Amniotic epithelial cell (primary cell): ENCODE measurements around the gene SEC62.

Experiments
- DNase-seq: peaks from one replicate; pipeline ENCODE4 v3.0.0-alpha.2; 2010; ENCODE audit warnings: low read depth

Gene SEC62

DNA sequence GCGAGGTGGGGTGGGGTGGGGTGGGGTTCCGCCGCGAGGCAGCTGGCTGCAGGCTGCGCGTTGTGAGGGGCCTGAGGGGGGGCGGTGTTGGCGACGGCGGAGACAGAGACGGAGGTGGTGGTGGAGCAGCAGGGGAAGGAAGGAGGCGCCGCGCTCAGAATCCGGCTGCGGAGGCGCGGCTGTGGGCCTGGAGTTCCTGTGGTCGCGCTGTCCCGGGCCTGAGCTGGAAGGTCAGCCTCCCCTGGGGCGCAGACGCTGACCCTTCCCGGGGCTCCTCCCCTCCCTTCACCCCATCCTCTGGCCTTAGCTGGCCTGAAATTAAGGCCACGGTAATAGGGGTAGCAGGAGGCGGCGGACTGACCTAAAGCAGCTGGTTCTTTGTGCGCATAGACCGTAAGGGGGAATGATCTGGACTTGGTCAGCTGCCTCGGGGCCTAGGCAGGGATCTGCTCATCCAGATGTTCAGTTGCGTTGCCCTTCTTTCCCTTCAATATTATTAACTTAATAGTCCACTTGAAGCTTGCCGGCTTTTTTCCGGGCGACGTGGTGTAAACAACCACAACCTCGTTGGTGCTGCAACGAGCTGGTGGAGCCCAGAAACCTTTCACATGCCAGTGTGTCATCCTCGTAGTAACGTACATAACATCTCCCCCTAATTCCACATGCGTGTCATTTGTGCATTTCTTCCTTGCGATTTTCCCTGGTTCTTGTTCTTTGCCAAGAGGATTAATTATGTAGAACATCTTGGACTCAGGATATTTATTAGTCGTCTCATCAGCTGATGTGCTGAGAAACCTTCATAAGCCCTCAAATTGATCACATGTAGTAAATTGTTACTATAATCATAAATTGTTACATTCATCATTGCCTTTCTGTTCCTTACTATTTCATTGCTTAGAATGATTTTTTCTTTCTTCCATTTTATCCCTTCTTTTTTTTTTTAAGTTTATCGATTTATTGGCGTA is 626 bp downstream of the SEC62 start:
- DNase-seq, result peak; percentile 75

DNA sequence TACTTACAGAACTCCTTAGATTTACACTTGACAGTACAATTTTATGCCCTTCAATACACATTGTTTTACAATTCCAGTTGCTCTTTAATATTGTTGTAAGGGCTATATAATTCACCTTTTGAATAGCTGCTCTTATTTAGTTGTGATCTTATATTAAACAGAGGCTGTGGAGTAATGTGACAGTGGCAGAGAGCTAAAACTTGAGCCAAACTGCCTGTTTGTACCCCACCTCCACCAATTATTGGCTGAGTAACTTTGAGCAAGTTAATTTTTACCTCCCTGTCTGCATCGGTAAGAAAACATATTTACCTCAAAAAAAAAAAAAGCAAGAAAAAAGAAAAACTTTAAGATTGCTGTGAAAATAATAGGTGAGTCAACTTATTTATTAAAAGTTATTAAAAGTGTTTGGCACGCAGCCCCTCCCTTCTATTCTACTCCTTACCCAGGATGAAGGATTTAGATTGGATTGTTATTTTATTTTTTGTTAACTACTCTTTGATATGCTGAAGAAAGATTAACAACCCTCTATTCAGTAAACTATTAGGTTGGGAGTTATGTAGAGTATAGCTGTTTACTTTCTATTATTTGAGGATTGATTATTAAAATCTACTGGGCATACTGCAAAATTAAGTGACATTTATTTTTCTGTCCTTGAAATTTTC is 1.7 kb downstream of the SEC62 start:
- no peak for DNase-seq

DNA sequence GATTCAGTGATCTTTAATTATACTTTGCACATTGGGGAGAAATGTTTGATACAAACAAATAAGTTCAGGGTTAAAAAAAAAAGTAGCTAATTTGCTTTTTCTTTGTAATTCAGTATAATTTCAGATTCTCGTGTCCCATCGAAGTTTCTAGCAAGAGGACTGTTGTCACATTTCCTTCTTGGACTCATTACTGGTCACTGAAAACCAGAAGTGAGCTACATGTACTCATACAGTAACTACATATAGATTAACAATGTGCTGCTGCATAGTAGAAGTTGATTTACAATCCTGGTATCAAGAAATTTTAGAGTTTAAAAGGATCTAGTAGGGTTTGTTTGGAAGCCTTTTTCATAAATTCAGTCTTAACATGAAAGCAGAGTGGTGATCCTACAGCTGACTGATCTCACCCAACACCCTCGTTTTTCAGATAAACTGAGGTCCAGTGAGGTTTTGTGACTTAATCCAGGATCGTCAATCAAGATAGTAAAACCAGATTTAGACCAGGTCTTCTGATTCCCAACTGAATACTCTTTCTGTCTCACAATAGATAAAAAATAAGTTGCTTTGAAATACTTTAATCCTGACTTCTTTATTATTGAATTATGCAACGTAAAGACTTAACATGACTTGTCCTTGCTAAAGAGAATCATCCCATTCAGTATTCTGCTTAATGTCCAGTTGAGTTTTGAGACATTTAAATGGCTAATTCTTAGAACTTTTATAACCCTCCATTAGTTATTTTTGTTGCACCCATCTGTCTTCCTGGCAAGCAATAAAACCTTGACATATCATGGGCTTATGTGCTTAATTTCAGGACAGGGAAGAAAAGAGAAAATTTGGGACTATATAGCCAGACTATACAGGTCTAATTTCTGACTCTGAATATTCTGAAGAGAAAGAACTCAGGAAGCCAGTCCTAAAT is 2.8 kb downstream of the SEC62 start:
- peak; percentile 40 for DNase-seq

DNA sequence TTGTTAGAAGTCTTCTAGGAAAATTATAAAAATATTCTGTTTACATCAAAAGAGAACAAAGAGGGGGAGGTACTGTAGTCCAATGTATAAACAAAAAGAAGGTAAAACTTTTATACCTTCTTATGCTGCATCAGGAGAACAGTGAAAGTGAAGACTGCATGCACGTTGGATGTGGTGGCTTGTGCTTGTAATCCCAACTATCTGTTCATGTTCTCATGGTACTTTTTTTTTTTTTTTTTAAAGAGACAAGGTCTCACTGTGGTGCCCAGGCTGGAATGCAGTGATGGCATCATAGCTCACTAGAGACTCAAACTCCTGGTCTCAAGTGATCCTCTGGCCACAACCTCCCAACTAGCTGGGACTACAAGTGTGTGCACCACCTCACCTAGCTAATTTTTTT is 4.2 kb downstream of the SEC62 start:
- no peak for DNase-seq

DNA sequence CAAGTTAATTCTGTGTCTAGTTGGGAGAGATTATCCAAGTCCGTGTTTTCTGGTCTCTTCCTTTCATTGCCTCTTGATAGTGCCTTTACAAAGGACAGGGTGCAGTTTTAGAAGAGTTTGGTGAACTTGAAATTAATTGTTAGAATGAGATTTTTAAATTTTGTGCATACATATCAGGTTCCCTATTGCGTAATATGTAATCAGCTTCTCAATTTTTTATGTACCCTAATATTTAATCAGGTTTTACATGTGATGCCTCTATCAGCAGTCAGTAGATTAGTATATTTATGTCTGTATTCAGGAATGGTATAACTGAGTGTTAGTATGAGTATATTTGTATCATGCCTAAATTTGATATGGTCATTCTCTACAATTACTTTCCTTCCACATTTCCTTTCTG is 4.9 kb downstream of the SEC62 start:
- no peak for DNase-seq

DNA sequence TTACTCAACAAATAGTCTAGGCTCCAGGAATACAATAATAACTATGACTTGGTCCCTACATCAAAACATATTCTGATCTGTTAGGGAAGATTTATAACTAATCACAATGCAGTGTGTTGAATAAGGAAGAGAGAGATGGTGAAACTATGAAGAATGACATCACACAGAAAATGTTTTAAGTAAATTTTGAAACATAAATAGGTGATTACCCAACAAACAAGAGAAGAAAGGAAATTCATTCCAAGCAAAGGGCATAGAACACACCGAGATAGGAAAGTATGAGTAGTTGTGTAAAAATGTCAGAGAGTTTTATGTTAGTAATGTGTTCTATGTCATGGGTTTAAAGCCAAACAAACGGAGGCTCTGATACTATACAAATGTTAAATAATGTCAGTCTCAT is 13.4 kb downstream of the SEC62 start:
- peak; percentile 95 for DNase-seq

DNA sequence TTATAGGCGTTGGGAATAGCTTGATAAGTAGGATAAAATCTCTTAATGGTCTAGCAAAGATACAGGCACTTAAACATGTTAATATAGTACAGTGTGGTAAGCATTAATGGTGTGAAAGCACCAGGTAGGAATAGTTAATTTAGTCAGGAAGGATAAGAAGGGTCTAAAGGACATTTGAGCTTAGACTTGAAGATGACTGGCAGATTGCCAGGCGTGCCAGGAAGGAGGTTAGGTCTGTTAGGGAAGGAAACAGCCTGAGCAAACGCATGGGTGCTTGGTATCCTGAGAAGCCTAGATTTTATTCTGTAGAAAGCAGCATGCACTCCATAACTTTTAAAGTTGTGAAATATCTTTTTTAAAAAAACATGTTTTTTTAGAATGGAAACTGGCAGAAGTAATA is 17.7 kb downstream of the SEC62 start:
- no peak for DNase-seq

DNA sequence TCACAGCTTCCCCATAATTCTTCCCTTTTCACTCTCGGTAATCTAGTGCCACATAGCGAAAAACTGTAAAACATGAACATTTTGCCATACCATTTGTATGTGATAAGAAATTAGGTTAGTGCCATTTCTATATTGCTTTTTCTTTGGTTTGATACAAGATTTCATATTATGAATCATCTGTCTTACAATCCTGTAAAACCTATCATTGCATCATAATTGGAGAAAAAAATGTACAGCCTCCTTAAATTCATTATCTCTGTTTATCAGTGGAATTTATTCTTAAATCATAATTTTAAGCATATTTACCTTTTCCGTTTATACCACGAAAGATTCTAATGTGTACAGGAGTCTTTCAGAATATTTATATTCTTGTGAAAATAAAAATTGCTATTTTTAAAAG is 23.8 kb downstream of the SEC62 start:
- DNase-seq, result peak; percentile 44

DNA sequence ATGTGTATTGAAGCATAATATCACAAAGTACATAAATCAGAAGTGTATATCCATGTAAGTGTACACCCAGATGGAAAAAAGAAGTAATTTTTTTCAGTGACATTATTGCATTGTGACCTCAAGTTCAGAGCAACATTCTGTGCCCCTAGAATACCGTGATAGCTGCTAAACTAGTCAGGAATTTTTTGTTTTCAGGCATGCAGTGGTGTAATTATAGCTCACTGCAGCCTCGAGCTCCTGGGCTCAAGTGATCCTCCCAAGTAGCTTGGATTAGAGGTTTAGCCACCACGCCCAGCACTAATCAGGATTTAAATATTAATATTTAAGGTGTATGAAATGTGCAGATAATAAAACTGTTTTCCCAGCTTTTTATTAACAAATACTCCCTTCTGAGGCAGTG is 25.5 kb downstream of the SEC62 start:
- DNase-seq, result no peak

DNA sequence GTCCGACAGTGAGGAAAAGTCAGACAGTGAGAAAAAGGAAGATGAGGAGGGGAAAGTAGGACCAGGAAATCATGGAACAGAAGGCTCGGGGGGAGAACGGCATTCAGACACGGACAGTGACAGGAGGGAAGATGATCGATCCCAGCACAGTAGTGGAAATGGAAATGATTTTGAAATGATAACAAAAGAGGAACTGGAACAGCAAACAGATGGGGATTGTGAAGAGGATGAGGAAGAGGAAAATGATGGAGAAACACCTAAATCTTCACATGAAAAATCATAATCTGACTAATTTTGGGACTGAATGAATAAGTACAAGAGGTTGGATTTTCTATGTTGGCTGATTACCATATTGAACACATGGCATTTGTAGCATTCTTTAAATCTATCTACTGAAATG is 26.2 kb downstream of the SEC62 start:
- no peak for DNase-seq

DNA sequence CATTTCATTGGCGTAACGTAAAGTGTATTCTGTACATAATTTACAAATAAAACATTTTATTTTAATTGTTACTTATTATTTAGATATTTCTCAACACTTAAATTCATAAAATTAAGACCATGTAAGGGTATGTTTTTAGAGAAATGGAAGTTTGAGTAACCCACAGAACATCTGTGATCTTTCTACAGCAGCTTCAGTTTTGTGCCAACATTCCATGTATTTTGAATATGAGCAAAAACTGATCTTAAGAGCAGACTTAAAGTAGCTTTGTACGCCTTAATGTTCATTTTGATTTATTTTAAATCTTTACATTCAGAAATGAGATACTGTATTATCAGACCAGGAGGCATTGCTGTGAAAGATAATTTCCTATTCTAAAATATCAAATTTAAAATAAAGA is 27.2 kb downstream of the SEC62 start:
- DNase-seq, result no peak

DNA sequence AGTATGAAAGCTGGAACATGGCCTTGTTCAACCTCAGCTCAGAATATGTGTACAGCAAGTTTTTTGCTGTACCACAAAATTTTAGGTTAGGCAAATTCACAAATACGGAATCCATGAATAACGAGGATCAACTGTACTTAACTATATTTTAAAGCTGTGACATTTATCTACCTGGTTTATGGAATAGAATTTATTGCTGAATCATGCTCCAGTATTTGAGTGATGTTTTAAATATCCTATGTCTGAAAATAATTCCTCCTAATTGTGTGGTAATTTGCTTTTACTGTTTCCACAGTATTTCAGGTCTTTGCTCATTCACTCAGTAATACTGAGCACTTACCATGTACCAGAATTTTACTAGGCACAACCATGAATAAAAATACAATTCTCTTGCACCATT is 29.5 kb downstream of the SEC62 start:
- no peak for DNase-seq

DNA sequence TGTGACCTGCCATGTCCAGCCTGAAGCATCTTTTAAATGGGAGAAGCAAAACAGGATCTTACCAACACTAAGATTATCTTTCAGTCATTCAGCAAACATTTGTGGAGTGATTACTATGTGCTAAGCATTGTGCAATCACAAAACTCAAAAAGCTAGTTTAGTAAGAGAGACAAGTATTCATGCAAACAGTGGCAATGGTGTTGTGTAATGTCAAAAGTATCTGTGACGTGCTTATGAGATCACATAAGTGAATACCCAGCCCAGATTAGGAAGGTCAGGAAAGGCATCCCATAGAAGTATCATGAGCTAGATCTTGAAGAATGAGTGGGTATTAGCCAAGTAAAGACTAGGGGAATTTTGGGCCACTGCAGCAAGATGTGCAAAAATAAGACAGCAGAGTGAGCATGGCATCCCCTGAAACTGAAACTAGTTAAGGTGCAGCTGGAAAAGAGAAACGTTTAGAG is 32.1 kb downstream of the SEC62 start:
- DNase-seq, result peak; percentile 97

DNA sequence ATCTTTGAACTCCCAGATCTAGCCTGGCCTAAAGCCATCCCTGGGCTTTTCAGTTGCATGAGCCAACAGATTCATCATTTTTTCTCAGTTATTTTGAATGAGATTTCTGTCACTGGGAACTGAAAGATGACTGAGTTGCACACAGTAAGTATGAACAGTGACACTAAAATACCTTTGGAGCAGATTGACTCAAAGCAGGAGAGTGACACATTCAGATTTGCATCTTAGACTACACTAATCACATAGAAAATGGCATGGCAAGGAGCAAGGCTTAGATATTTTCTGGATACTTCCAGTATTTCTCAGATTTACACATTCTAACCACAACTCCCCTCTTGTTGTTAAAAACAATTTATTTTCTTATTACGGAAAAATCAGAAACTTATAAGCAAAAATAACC is 32.8 kb downstream of the SEC62 start:
- no peak for DNase-seq

DNA sequence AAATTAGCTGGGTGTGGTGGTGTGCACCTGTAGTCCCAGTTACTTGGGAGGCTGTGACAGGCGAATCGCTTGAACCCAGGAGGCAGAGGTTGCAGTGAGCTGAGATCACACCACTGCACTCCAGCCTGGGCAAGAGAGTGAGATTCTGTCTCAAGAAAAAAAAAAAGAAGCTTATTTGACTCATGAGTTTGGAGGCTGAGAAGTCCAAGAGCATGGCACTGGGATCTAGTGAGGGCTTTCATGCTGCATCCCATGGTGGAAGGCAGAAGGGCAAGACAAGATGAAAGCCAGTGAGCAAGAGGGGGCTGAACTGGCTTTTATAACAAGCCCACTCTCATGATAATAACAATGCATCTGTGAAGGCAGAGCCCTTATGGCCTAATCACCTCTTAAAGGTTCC is 33.4 kb downstream of the SEC62 start:
- DNase-seq, result no peak

DNA sequence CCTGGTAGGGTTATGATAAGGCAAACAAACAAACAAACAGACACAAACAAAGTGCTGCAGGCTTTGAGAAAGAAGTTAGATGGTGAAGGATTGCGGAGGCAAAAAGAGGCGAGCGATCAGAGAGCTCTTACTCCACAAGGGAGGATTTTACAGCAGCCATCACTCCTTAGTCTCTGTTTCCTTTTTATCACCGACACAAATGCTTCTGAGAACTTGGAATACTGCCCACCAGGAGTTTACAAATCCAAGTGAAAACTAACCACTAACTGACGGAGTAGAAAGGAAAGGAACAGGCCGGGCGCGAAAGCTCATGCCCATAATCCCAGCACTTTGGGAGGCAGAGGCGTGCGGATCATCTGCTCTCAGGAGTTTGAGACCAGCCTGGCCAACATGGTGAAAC is 35.6 kb downstream of the SEC62 start:
- peak; percentile 35 for DNase-seq

DNA sequence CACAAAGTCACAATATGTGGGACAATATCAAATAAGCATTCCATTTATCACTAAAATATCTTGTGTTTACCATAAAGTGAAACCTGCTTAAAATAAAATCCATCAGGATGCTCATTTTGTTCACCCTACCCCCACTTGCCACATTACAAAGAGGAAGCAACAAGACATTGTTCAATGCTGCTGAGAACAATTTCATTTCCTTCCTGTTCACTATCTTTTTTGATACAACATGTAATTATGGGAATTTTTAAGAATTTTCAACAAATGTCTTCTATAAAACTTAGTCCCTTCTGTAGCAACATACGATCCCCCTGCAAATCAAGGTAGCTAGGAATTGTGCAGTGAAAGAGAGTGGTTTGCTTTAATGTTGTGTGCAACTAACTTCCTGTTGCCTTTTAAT is 36.3 kb downstream of the SEC62 start:
- DNase-seq, result no peak

DNA sequence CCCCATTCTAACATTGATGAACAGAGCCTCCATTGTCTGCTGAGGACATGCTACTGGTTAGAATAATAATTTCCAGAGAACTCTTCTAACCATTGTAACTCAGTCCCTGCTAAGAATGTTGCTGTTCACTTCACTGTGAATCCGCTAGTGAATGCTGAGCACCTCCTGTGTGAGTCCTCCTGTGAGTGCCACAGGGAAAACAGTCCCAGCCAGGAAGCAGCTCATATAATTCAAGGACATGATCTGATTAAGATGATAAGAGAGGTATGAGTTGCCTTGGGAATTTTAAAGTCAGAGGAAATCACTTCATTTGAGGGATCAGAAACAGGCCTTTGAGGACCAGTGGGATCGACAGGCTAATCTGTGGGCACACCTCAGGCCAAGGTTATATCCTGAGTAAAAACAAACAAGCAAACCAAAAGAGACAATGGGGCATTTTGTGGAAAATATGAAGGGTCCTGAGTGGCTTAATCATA is 37.3 kb downstream of the SEC62 start:
- no peak for DNase-seq

DNA sequence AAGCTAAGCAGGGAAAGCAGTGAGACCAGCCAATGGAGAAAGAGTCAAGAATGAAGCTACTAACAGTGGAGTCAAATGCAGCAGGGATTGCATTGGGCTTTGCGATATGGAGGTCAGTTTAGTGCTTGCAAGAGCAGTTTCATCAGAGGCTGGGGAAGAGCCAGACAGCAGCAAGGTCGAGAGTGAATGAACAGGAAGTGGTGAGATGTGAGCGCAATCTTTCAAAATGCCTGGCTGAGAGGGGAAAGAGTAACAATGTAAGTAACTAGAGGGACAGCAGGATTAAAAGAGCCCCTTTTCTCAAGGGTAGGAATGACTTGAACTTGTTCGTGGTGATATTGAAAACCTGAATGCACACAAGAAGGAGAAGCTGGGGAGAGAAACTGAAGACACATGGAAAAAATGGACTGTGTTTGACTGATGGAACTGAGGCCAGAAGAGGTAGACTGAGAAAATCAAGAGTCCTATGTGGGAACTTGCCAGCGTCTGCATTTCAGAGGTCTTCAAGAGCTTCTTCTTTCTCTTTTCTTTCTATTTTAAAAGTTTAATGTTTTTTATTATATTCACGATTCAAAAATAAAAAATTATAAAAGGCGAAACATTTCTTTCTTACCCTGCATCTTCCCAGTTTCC is 40.5 kb downstream of the SEC62 start:
- DNase-seq, result peak; percentile 91

DNA sequence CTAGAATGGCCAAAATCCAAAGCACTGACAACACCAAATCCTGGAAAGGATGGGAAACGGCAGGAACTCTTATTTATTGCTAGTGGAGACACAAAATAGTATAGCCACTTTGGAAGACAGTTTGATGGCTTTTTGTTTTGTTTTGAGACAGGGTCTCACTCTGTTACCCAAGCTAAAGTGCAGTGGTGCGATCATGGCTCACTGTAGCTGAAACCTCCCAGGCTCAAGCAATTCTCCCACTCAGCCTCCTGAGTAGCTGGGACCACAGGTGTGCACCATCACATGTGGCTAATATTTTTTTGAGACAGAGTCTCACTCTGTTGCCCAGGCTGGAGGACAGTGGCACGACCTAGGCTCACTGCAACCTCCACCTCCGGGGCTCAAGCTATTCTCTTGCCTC is 43.9 kb downstream of the SEC62 start:
- DNase-seq, result no peak

DNA sequence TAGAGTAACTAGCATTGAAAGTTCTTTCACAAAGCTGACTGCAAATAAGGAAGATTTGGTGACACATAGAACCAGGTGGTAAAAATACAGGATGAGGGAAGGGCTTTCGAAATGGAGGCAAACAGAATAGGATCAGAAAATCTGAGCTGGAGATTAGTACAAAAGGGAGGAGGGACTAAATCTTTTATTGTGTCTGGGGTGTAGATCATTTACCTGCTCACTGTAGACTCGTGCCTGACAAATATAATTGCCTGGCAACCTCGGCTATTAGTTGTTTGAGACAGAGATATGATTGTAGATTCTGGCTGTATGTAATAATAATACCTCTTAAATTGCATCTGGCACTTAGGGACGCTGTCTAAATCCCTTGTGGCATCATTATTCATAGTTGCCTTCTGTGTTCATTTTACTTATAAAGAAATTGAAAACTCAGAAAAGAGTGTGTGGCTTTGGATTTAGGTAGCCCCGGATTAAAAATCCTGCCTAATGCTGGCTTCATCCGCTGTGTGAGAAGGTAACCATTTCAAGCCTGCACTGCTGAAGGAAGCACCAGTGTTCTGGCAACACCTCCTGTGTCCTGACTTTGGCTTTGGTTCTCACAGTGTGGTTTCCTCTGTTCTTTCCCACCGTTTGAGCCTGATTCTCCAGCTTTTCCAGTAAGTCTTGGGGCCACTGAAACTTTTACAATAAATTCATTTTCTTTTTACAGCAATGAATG is 46.2 kb downstream of the SEC62 start:
- DNase-seq, result no peak
